Osteocyte (in vitro differentiated cells): Measurements from ENCODE around the gene GPX3. TPM values are rescaled to one million over a fixed set of nuclear protein-coding genes. Genes with fewer than 3 reads are reported as not detected.

Experiments
- DNase-seq: peaks from one replicate; pipeline ENCODE4 v3.0.0; 2021; ENCODE audit warnings: mixed read lengths; ENCODE audit not compliant: unreplicated experiment; ENCODE audit errors: extremely low spot score
- H3K27ac Mint-ChIP-seq: one replicate; pipeline ENCODE4 v1.8.0; 2021; ENCODE audit warnings: mild to moderate bottlenecking, mixed read lengths; ENCODE audit not compliant: unreplicated experiment
- H3K27me3 Mint-ChIP-seq: one replicate; pipeline ENCODE4 v1.8.0; 2021; ENCODE audit warnings: mixed read lengths; ENCODE audit not compliant: unreplicated experiment
- H3K36me3 Mint-ChIP-seq: one replicate; pipeline ENCODE4 v1.8.0; 2021; ENCODE audit warnings: mixed read lengths; ENCODE audit not compliant: unreplicated experiment
- H3K4me1 Mint-ChIP-seq: one replicate; pipeline ENCODE4 v1.8.0; 2021; ENCODE audit warnings: mixed read lengths; ENCODE audit not compliant: unreplicated experiment
- H3K4me3 Mint-ChIP-seq: one replicate; pipeline ENCODE4 v1.8.0; 2021; ENCODE audit warnings: mild to moderate bottlenecking, moderate library complexity, mixed read lengths; ENCODE audit not compliant: unreplicated experiment
- H3K9me3 Mint-ChIP-seq: one replicate; pipeline ENCODE4 v1.8.0; 2021; ENCODE audit warnings: mixed read lengths; ENCODE audit not compliant: unreplicated experiment
- CTCF ChIP-seq: fragments of 200-600 bp; sonication (generic); IDR thresholded peaks from 2 replicates; pipeline ENCODE4 v1.5.0; 2021; ENCODE audit warnings: antibody characterized with exemption, mild to moderate bottlenecking, moderate library complexity
- total RNA-seq: library from RNA; stranded (reverse); gene quantifications from 2 replicates; pipeline ENCODE4 v1.2.1, GENCODE V29; 2021

GPX3 gene
- total RNA-seq, 1 donor from 2014 or later, result 1.1 TPM

- TF ChIP-seq CTCF, result no peak
- Mint-ChIP-seq H3K27me3 (no peaks in the 10 kb centered on the region), H3K4me3 (no peak overlapping the region), H3K27ac (no peak overlapping the region), H3K4me1 (peaks cover 3% of the 10 kb centered on the region), H3K9me3 (no peaks in the 10 kb centered on the region), H3K36me3 (peaks cover 26% of the 10 kb centered on the region)
- DNase-seq, result no peak
Observed at GRCh38 chr5:151056379-151057325, 36.3 kb downstream of the GPX3 start.

GRCh38 chr5:151058301-151058700, 37.9 kb downstream of the GPX3 start:
- peaks cover 10% of the 10 kb centered on the region for H3K4me1 Mint-ChIP-seq

GRCh38 chr5:151058891-151059489, 38.6 kb downstream of the GPX3 start:
- Mint-ChIP-seq H3K4me1 (peaks cover 17% of the 10 kb centered on the region), H3K36me3 (peaks cover 31% of the 10 kb centered on the region)

More at GRCh38 chr5:151058301-151058700, 37.9 kb downstream of the GPX3 start:
- no peaks in the 10 kb centered on the region for H3K9me3 Mint-ChIP-seq
- H3K27ac Mint-ChIP-seq, result no peak overlapping the region
- DNase-seq, result no peak
- TF ChIP-seq CTCF, result no peak
- H3K27me3 Mint-ChIP-seq, result no peaks in the 10 kb centered on the region
- H3K4me3 Mint-ChIP-seq, result no peak overlapping the region
- H3K36me3 Mint-ChIP-seq, result peaks cover 31% of the 10 kb centered on the region

GRCh38 chr5:151060742-151061141, 40.4 kb downstream of the GPX3 start:
- Mint-ChIP-seq H3K27ac (no peak overlapping the region), H3K27me3 (no peaks in the 10 kb centered on the region), H3K4me3 (no peak overlapping the region), H3K36me3 (peaks cover 31% of the 10 kb centered on the region), H3K9me3 (no peaks in the 10 kb centered on the region), H3K4me1 (peaks cover 24% of the 10 kb centered on the region)
- no peak for DNase-seq
- TF ChIP-seq CTCF, result no peak

More at GRCh38 chr5:151058891-151059489, 38.6 kb downstream of the GPX3 start:
- Mint-ChIP-seq H3K4me3 (no peak overlapping the region), H3K9me3 (no peaks in the 10 kb centered on the region), H3K27ac (no peak overlapping the region), H3K27me3 (no peaks in the 10 kb centered on the region)
- DNase-seq, result no peak
- TF ChIP-seq CTCF, result no peak
